Left renal cortex interstitium (tissue), 4 donors: ENCODE data around the gene CHD2. TPM values are rescaled to one million over a fixed set of nuclear protein-coding genes. Genes with fewer than 3 reads are reported as not detected.

Experiments used
- DNase-seq, 4 donors: peaks; one replicate each; pipeline ENCODE4 v3.0.0-alpha.2; 2013; ENCODE audit warnings: low read depth in 4 of 4, low spot score in 2 of 4, missing footprints in 1 of 4
- polyA plus RNA-seq, 4 donors: library from polyadenylated mRNA; unstranded; fragments of 120-200 nt; gene quantifications; one replicate each; pipeline ENCODE4 v1.2.1, GENCODE V29; 2013; ENCODE audit not compliant: insufficient read length in 4 of 4

The CHD2 gene
- polyA plus RNA-seq, 4 donors: 99.5 to 148 (median 115) TPM

- no peak for DNase-seq
Measured at GRCh38 chr15:93044301-93045190, 144.4 kb downstream of the CHD2 start.

DNA sequence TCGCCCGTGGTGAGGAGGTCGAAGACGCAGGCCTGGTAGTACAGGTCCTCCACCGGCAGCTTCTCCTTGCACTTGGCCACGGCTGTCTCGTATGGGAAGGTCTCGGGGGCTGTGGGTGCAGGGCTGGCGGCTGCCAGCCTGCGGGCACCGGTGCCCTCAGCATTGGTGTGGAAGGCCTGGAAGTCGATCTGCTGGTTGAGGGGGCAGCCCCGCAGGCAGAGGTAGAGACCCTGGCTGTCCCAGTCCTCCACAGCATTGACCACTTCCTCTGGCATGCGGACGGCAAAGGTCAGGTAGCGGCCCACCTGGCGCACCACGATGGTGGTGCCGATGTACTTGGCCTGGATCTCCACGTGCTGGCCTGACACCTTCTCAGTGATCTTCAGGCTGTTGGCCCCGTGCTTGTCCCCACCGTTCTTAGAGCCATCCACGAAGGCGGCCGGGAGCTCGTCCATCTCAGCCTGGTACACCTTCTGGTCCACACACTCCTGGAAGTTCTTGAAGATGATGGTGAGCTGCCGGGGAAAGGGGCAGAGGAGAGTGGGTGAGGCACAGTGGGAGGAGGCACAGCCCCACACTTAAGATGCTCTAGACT lies 145.2 kb downstream of the CHD2 start:
- no peak for DNase-seq

- DNase-seq: no peak
Measured at GRCh38 chr15:93046120-93046519, 146.0 kb downstream of the CHD2 start.

DNA sequence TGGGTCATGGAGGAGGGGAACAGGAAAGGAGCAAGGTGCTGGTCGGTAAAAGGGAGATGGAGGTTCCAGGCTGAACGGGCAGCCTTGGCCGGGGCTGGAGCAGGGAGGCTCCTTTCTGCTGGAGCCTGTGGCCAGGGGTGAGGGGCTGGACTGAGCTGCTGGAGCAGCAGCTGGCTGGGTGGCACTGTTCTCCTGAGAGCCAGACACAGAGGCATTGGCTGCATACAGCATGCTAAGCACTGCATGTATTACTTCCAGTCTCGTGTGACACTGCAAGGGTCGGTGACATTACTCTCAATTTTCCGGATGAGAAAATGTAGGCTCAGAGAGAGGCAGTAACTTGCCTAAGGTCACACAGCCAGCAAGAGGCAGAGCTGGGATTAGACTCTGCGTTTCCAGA lies 146.6 kb downstream of the CHD2 start:
- no peak for DNase-seq

DNA sequence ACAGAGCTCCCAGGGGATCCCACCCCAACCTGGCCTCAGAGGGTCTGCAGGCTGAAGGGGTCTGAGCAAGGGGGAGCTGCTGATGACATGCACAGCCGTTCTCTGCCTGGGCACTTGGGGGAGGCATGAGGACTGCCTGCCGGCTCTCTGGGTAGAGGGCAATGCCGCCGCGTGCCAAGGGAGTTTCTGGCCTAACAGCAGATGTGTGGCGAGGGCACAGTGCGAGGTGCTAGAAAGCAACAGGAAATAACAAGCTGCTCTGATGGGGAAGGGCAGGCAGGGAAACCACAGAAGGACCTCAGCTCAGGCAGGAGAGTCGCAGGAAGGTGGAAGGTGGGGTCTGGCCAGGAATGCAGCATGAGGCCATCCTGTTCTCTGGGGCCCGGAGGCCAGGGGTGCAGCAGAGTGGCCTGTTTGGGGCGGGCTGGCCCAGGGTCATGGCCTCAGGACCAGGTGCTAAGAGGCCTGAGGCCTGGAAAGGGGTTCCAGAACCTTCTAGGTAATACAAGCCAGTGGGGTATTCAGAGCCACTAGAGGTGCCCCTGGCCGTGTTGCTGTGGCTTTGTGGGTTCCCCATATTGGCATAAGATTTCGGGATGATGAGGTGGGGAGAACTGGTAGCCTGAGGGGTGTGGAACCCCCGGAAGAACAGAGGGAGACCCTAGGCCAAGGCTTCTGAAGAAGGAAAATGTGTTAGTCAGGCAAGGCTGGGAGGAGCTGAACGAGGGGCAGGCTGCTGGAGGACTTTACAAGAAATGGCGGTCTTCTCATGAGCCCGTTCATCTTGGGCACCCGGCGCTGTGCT lies 147.7 kb downstream of the CHD2 start:
- DNase-seq: no peak

DNA sequence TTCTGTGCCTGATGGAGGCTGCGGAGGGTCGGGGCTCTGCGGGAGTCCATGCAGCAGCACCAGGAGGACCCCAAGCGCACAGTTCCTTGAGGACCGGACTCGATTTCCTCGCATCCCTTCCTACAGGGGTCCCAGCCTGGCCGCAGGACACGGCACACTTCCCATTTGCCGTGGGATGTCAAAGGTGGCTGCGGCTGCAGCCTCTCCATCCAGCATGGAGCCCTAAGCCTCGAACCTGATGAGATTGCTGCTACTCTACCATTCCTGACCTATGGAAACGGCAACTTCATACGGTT lies 148.2 kb downstream of the CHD2 start:
- DNase-seq: no peak

DNA sequence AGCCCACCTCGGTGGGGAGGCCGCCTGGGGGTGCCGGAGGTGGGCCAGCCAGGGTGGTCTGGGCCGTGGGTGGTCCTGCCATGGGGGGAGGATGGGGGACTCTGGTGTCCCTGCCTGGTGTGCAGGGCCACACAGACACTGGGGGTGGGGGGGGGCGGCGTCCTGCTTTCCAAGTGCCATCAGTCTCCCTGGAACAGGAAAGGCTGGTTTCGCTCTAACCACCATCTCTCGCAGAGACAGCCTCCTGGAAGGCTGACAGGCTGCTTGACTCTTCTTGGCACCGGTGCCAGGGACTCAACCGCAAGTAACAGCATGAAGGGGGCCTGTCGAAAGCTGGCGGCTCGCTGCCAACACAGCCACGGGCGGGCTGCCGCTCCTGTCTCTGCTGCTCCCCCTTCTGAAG lies 148.6 kb downstream of the CHD2 start:
- DNase-seq: no peak

- DNase-seq: no peak
Measured at GRCh38 chr15:93049233-93049632, 149.1 kb downstream of the CHD2 start.

DNA sequence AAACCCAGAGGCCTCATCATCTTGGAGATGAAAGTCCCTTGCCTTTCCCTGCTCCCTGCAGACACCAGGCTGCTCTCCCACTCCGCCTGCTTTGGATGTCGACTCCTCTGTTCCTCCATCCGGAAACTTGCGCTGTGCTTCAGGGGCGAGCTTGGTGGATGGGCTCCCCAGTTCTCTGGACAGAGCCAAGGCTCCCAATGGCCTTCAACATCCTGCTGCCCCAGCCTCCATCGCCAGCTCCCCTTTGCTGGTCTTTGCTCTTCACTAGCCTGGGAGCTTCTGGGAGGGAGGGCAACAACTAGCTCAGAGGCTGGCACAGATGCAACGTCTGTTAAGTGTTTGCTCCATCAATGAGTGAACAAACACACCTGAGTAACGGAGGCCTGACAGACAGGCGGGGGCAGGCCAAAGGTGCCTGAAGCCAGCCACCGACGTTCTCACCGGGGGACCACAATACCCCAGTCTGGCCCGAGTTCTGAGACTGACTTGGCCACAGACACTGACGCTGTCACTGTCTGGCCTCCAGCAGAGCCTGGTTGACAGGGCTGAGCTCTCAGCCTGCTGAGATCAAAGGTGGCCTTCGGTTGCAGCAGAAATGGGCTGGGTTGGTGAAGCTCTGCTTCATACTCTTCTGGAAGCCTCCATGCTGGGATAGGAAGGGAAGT lies 149.9 kb downstream of the CHD2 start:
- no peak for DNase-seq

- no peak for DNase-seq
Measured at GRCh38 chr15:93050648-93051047, 150.5 kb downstream of the CHD2 start.

DNA sequence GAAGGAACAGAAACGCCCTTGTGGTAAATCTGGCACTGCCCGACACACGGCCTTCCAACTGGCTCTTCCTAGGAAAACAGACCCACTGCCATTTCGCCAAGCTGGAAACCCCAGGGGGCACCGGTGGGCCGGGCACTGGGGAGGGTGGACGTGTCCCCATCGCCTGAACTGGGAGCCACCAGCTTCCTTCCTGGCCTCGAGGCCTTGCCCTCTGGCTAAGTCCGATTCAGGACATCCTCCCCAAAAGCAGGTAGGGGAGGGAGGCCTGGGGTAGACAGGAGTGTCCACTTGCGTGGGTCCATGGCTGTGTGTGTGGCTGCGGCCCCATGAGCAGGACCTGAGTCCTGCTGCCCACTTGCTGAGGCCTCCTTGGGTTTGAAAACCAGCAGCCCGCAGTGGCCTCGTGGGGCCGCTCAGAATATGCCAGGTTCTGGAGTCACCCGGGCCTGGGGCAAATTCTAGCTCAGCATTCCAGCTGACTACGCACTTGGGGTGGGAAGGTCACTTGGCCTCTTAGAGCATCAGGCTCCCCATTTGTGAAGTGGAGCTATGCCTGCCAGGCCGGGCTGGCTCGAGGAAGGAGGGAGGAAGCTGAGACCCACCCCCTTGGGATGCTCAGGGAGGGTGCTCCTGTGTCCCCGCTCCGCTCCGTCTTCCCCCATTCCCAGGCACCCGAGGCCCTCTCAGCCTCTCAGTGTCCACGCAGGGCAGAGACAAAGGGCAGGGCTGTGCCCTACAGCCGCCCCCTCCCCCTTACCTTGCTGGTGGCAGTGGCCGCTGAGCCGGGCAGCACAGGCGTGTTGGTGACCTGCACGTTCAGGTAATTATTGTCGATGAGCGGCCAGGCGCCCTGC lies 151.3 kb downstream of the CHD2 start:
- no peak for DNase-seq

- no peak for DNase-seq
Measured at GRCh38 chr15:93052090-93052879, 152.2 kb downstream of the CHD2 start.

DNA sequence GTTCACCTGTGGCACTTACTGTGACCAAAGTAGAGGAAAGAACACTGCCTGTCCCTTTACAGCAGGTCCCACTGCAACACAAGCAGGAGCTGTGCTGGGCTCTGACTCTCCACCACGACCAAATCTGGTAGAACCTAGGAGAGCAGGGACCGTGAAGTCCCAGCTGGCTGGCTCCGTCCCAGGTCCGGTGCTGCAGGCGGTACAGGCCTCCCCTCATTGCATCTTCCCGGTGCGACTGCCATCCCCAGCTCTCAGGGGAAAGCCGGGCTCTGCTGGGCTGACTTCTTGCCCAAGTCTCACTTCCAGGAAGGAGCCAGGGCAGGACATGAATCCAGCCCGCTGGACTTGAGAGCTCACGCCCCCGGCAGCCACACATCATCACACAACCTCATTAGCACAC lies 155.1 kb downstream of the CHD2 start:
- no peak for DNase-seq

GRCh38 chr15:93056836-93057235 lies 156.7 kb downstream of the CHD2 start:
- no peak for DNase-seq

GRCh38 chr15:93057618-93058017 lies 157.5 kb downstream of the CHD2 start:
- no peak for DNase-seq

DNA sequence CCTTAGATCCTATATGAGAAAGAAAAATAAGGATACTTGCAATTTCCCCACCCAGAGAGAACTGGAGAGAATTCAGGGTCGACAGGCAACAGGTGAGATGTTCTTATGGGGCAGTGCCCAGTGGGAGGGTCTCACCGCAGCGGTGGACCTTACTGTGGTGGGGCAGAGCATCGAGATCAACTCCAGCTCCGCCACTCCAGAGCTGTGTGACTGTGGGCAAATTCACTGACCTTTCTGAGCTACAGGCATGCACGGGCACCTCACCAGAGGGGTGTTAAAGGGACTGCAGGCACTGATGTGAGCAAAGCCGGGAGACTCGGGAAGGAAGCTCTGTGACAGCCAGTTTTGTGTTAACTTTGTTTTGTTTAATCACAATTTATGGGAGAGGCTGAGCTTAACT lies 158.0 kb downstream of the CHD2 start:
- no peak for DNase-seq

DNA sequence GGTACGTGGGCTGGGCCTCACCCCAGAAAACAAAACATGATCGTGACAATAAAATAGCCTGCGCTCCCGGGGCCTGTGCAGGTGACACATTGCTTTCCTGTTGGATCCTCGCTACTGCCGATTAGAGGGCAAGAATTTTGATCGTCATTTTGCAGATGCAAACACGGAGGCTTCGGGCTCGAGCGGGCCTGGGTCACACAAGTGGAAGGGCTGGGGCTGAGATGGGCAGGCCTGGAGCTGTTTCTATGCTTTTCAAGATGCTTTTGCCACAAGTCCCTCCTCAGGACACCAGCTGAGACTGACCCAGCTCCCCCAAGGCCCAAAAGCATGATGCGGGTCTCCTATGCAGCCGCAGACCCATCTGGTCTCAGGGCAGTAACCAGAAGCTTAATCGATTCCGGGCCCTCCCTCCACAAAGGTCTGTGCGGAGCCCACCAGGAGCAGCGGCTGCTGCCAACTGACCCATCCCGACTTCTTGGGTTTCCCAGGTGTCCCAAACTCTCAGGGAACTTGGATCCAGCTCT lies 158.8 kb downstream of the CHD2 start:
- DNase-seq: no peak

DNA sequence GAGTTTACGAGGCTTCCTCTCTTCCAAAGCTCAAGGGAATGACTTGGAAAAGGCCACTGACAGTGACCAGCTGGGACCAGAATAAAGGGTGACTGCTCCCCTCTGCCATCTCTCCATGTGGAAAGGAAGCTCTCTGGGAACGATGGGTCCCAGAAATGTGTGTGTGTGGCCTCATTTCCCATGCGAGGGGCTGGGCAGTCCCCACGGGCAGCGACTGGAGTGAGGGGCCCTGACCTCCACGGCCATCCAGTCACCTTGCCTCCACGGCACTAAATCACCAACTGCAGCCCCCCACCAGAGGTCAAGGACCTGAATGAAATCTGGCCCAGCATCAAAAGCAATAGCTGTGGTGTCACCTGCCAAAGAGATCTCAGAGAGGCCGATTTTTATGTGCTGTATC lies 159.3 kb downstream of the CHD2 start:
- no peak for DNase-seq
